Body of pancreas (tissue), 4 donors: ENCODE results near the gene NSFL1C. TPM values are rescaled to one million over a fixed set of nuclear protein-coding genes. Genes with fewer than 3 reads are reported as not detected.

Source experiments
- ATAC-seq: fragments of 150-250 bp; one replicate; pipeline ENCODE4 v1.9.1; 2016
- DNase-seq, 4 donors: peaks; one replicate each; pipeline ENCODE4 v3.0.0-alpha.2; 2019
- H3K27ac ChIP-seq, 4 donors: fragments of 200-600 bp; sonication (generic); 1 replicate in 3 of 4; 2 replicates in 1 of 4; pipeline versions ENCODE4 v1.5.1 to v1.6.1; 2016 to 2019; ENCODE audit warnings: mild to moderate bottlenecking in 1 of 4, mixed read lengths in 1 of 4, moderate library complexity in 1 of 4
- H3K27me3 ChIP-seq, 2 donors: fragments of 200-600 bp; sonication (generic); one replicate each; pipeline ENCODE4 v1.6.0; 2016; ENCODE audit warnings: mild to moderate bottlenecking in 1 of 2
- H3K36me3 ChIP-seq, 2 donors: fragments of 200-600 bp; sonication (generic); replicated peaks in 1 of 2; 2 replicates each; pipeline ENCODE4 v1.5.1; 2016; ENCODE audit warnings: low read depth in 2 of 2; ENCODE audit not compliant: insufficient read depth in 1 of 2
- H3K4me1 ChIP-seq: fragments of 200-600 bp; sonication (generic); one replicate; pipeline ENCODE4 v1.6.0; 2016
- H3K4me3 ChIP-seq, 2 donors: fragments of 200-600 bp; sonication (generic); 1 replicate in 1 of 2; 2 replicates in 1 of 2; pipeline ENCODE4 v1.5.1; 2016 to 2019
- H3K9me3 ChIP-seq, 3 donors: fragments of 200-600 bp; sonication (generic); 1 replicate in 2 of 3; 2 replicates in 1 of 3; pipeline ENCODE4 v1.5.1; 2016
- POLR2A ChIP-seq, 3 donors: fragments of 450-650 bp; IDR thresholded peaks; one replicate each; pipeline ENCODE4 v1.6.1; 2016; ENCODE audit warnings: antibody characterized with exemption in 3 of 3, mild to moderate bottlenecking in 2 of 3
- WGBS, 2 donors: methylation state at CpG; one replicate each; pipeline ENCODE4 v1.1.5; 2017; 5-methylcytosine and 5-hydroxymethylcytosine counted together
- intact Hi-C: fragments of 100-400 bp; cut with DNase I; formaldehyde crosslinking; loops from one replicate; pipeline ENCODE4 v1.15.1; 2023
- total RNA-seq, 2 donors: library from RNA; depleted of rRNA; stranded (reverse); fragments of >200 nt; gene quantifications; one replicate each; pipeline ENCODE4 v1.1.0, GENCODE V29; 2016
- TF ChIP-seq, protein P1 (sequence below), 7 experiments: fragments of 450-650 bp in 4 of 7; fragments of 200-600 bp in 3 of 7; sonication (generic) in 3 of 7; IDR thresholded peaks; one replicate each; pipeline ENCODE4 v1.5.1; 2016 to 2019; ENCODE audit warnings: antibody characterized with exemption in 7 of 7

Gene NSFL1C
- total RNA-seq, 2 donors from 2014 or later = 23.1 to 33.7 TPM

DNA sequence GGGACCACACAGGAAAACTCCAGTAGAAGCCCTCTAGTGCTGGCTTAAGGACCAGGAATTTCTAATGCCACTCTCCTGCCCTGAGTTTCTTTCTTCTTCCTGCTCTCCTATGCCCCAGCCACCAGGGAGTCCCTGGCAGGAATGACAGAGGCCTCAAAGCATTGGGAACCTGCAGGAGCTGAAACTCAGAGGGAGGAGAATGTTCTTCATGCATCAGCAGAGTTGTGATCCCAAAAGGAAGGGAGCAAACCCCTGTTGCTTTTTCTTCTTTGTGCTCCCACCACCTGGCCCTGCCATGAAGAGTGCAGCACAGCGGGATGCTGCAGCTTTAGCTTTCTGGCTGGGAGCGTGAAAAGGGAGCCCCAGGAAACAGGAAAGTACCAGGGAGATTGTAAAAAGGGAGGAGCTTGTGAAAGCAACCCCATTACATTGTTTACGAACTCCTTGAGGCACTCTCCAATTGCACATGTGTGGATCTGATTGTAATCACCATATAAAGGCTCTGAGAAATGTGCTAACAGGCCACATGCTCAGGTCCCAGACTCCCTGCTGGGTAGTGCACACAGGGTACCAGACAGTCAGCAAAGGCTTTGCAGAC, 39.1 kb downstream of the NSFL1C start:
- peaks cover 4% of the 10 kb centered on the region for H3K4me1 ChIP-seq
- intact Hi-C loops = no loop called here
- H3K27ac ChIP-seq = no peak overlapping the region
- TF ChIP-seq POLR2A (IDR thresholded peaks at IDR 0.05) = no peak
- TF ChIP-seq, protein P1, sequence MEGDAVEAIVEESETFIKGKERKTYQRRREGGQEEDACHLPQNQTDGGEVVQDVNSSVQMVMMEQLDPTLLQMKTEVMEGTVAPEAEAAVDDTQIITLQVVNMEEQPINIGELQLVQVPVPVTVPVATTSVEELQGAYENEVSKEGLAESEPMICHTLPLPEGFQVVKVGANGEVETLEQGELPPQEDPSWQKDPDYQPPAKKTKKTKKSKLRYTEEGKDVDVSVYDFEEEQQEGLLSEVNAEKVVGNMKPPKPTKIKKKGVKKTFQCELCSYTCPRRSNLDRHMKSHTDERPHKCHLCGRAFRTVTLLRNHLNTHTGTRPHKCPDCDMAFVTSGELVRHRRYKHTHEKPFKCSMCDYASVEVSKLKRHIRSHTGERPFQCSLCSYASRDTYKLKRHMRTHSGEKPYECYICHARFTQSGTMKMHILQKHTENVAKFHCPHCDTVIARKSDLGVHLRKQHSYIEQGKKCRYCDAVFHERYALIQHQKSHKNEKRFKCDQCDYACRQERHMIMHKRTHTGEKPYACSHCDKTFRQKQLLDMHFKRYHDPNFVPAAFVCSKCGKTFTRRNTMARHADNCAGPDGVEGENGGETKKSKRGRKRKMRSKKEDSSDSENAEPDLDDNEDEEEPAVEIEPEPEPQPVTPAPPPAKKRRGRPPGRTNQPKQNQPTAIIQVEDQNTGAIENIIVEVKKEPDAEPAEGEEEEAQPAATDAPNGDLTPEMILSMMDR (IDR thresholded peaks at IDR 0.05) = no peak
- H3K27me3 ChIP-seq = no peaks in the 10 kb centered on the region
- WGBS, 2 donors = 69 to 73% methylated on average over 3 of the region's 3 CpGs
- DNase-seq (no peak), ATAC-seq (no peak)
- no peaks in the 10 kb centered on the region for H3K36me3 ChIP-seq
- no peak overlapping the region for H3K4me3 ChIP-seq
- H3K9me3 ChIP-seq = no peaks in the 10 kb centered on the region

DNA sequence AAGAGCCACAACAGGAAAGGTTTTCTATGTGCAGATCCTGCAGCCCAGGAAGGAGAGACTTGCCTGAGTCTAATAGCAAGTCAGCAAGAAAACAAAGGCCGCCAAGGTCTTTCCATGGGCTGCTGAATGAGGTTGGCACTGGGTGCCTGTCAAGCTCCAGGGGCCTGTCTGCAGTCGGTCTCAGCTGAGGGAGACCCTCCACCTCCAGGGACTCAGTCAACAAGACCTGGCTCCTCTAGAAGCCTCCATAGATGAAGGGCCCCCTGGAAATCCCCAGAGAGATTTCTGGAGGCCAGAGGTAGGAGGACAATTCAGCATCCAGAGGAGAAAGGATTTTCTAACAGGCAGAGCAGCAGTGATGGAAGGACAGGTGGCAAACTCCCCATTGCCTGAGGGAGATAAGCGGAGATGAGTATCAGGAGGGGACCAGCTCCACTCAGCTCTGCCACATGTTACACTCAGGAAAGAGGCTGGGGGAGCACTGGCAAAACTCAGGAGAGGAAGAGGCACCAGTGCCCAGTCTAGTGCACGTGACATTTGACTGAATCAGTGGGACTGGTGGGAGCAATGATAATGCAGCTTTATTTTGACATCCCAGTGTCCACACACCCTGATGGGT, 40.3 kb downstream of the NSFL1C start:
- Histone ChIP-seq H3K27ac (no peak overlapping the region), H3K36me3 (no peaks in the 10 kb centered on the region), H3K4me3 (no peak overlapping the region), H3K27me3 (no peaks in the 10 kb centered on the region), H3K4me1 (peaks cover 4% of the 10 kb centered on the region), H3K9me3 (peaks cover 0 to under 1% (median 0%) of the 10 kb centered on the region in 3 donors)
- no peak for DNase-seq
- intact Hi-C loops = no loop called here
- ATAC-seq = no peak
- WGBS, 2 donors = 42 to 58% methylated on average over 4 of the region's 4 CpGs
- TF ChIP-seq, protein P1 (IDR thresholded peaks at IDR 0.05) = no peak
- TF ChIP-seq POLR2A (IDR thresholded peaks at IDR 0.05) = no peak

DNA sequence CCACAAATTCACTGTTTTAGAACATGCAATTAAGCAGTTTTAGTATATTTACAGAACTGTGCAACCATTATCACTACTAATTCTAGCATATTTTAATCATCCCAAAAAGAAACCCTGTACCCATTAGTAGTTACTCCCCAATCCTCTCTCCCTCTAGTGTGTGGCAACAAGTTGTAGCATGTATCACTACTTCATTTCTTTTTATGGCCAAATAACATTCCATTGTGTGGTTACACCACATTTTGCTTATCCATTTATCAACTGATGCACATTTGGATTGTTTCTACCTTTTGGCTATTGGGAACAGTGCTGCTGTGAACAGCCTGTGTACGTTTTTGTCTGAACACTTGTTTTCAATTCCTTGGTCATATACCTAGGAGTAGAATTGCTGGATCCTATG, 42.3 kb downstream of the NSFL1C start:
- Histone ChIP-seq H3K27me3 (no peaks in the 10 kb centered on the region), H3K4me3 (no peak overlapping the region), H3K4me1 (peaks cover 4% of the 10 kb centered on the region), H3K9me3 (peaks cover 0 to 9% (median 0%) of the 10 kb centered on the region in 3 donors), H3K36me3 (no peaks in the 10 kb centered on the region), H3K27ac (no peak overlapping the region)
- DNase-seq (no peak), ATAC-seq (no peak)
- TF ChIP-seq POLR2A (IDR thresholded peaks at IDR 0.05) = no peak
- TF ChIP-seq, protein P1 (IDR thresholded peaks at IDR 0.05) = no peak
- WGBS, 2 donors = 35 to 47% methylated on average over 1 of the region's 1 CpG
- intact Hi-C loops = no loop called here

DNA sequence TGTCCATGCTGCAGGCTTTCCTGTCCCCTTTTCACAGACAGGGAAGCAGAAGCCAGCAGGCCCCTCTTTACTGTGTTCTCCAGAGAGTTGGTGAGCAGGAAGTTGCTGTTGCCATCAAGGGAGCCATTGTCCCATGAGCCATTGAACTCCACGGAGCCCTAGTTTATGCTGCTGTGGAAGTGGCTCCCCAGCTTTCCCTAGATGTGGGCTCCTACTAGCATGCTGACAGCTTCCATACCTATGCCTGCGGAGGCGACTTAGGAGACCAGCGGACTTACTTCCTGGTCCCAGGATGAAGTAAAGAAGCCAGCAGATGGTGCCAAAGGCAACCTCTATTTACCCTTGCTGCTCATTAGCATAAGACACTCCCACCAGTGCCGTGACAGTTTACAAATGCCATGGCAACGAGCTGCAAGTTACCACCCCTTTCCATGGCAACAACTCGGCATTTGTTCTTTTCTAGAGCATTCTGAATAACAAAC, 43.0 kb downstream of the NSFL1C start:
- H3K27ac ChIP-seq = no peak overlapping the region
- peak; percentile 46 to 85 (median 64) for DNase-seq
- no peaks in the 10 kb centered on the region for H3K27me3 ChIP-seq
- intact Hi-C loops = no loop called here
- no peaks in the 10 kb centered on the region for H3K36me3 ChIP-seq
- TF ChIP-seq POLR2A (IDR thresholded peaks at IDR 0.05) = no peak
- TF ChIP-seq, protein P1 (IDR thresholded peaks at IDR 0.05) = peak in 1 of 7 experiments; percentile 8
- H3K4me1 ChIP-seq = peaks cover 4% of the 10 kb centered on the region
- no peak overlapping the region for H3K4me3 ChIP-seq
- 23 to 27% methylated on average over 4 to 7 of the region's 7 CpGs for WGBS, 2 donors
- peak; percentile 80 for ATAC-seq
- H3K9me3 ChIP-seq = peaks cover 0 to 9% (median 0%) of the 10 kb centered on the region in 3 donors
